ENCODE data around the gene RAB4B.
A peak's percentile ranks its signal among the peaks of the same experiment; 100 is the strongest.
"Not testable (repeated sequence)": the region's sequence is repeated elsewhere in the genome, so short reads cannot be mapped to it uniquely, and the experiment has no call there.

Gene RAB4B

GRCh38 chr19:40777937-40778705 lies at the start of gene RAB4B:
RAB4B (plus strand) TSS chr19:40778247; CDS start chr19:40778376, 129 bp downstream.
- peak; percentile 99 for DNase-seq

- DNase-seq, result not testable (repeated sequence)
Observed at GRCh38 chr19:40730065-40730464, 48.0 kb upstream of the RAB4B start.

GRCh38 chr19:40732304-40732703 lies 45.7 kb upstream of the RAB4B start:
- DNase-seq, result not testable (repeated sequence)

DNA sequence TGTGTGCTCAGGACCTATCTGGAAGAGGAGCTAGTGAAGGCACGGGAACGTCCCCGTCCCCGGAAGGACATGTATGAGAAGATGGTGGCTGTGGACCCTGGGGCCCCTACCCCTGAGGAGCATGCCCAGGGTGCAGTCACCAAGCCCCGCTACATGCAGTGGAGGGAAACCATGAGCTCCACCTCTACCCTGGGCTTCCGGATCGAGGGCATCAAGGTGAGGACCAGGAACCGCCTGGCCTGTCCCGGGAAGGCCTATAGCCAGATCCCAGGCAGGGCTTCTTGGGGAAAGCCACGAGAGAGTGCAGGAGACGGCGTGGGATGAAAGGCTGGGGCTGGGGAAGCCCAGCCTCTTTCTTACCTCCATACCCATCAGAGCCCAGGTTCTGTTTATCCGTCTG lies 44.9 kb upstream of the RAB4B start:
- DNase-seq, result no peak

GRCh38 chr19:40735013-40735771 lies 42.9 kb upstream of the RAB4B start:
- DNase-seq, result no peak

DNA sequence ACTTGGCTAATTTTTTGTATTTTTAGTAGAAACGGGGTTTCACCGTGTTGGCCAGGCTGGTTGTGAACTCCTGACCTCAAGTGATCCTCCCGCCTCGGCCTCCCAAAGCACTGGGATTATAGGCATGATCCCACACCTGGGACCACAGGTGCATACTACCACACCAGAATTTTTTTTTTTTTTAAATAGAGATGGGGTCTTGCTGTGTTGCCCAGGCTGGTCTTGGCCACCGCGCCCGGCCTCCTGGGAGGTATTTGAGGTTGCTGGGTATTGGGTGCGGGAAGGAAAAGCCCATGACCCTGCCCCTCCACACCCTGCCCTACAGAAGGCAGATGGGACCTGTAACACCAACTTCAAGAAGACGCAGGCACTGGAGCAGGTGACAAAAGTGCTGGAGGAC lies 41.4 kb upstream of the RAB4B start:
- no peak for DNase-seq

DNA sequence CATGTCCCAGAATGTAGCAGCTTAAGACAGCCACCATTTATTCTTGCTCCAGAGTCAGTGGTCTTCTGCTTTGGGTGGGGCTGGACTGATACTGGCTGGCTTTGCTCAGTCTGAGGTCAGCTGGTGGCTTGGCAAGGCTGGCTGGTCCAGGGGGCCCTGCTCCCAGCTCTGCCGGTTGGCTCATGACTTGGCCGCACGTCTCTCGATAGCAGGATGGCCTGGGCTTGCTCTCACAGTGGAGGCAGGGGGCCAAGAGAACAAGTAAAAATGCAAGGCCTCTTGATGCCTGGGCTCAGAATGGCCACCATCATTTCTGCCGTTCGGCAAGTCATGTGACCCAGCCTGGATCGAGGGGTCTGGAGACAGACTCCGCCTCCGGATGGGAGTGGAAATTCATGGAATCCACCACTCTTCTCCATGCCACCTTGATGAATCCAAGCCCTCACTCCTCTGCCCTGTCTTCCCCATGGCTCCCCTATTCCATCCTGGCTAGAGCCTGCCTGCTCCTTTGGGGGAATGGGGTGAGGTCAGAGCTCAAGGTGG lies 40.9 kb upstream of the RAB4B start:
- no peak for DNase-seq

DNA sequence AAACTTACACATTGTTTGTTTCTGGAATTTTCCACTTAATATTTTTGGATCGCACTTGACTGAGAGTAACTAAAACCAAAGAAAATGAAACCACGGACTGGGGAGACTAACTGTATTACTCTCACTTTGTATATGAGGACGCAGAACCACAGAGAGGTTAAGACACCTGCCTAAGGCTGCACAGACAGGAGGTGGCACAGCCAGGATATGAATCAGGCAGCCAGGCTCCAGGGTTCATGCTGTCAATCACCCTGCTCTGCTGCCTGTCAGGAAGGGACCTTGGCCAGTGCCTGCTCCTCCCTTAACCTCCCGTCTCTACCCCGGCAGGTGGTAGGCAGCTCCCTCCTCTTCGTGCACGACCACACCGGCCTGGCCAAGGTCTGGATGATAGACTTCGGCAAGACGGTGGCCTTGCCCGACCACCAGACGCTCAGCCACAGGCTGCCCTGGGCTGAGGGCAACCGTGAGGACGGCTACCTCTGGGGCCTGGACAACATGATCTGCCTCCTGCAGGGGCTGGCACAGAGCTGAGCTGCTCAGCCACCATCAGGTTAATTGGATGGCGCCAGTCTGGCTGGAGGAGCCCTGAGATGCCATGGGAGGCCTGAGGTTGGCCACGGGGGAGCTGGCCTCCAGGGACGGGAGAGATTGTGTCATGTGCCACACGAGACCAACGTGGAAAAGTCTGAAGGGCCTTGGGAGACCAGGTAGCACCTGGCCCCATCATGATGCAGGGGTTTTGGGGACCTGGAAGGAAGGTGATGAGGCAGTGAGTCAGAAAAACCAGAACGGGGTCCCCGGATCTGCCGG lies 38.8 kb upstream of the RAB4B start:
- no peak for DNase-seq

GRCh38 chr19:40739871-40740703 lies 38.0 kb upstream of the RAB4B start:
- no peak for DNase-seq

DNA sequence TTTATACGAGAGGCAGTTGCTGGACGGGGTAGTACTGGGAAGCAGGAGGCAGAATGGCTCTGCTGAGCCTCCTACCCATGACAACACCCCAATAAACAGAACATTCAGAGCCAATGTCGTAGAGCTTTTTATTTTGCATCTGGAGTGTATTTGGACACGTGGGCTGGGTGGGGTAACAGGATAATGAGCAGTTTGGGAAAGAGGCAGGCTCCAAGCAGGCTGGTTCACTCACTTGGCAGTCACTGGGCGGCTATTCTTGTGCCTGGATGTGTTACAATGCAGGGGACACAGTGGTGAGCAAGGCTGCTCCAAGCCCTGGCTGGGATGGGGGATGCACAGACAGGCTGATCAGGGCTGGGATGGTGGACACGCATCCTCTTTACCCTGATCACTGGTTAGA lies 37.3 kb upstream of the RAB4B start:
- no peak for DNase-seq

DNA sequence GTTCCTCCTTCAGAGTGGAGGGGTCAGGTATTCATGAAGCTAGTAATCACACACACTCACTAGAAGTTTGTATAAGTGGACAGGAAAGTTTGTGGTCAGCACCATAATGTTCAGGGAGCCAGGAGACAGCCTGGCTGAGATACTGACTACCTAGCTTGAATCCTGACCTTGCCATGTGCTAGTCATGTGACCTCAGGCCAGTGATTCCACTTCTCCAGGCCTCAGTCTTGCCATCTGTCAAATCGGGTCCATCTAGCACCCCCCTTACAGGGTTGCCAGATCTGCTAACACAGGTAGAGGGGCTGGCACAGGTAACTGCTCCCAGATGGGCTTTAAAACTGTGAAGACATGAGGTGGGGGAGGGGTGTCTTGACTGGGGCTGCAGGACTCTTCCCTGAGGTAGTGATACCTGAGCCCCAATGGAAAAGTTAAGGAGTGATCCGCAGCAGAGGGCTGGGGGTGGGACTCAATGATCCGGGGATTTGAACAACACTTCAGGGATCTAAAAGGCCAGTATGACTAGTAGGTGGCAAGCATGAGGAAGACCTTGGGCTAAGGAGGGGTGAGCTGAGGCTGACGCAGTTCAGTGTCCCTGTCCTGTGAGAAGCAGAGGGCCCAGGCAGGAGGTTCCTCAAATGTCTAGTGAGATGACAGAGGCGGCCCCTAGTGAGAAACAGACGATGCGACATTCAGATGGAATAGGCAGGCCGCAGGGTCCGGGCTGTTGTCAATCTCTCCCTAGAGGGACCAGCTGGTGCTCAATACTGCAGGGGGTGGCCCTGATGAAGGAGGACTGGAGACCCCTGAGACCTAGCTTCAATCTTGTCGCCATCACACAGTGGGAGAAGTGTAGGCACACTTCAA lies 36.3 kb upstream of the RAB4B start:
- DNase-seq, result no peak

- DNase-seq, result no peak
Observed at GRCh38 chr19:40742477-40742876, 35.6 kb upstream of the RAB4B start.

GRCh38 chr19:40742886-40743285 lies 35.2 kb upstream of the RAB4B start:
- no peak for DNase-seq

DNA sequence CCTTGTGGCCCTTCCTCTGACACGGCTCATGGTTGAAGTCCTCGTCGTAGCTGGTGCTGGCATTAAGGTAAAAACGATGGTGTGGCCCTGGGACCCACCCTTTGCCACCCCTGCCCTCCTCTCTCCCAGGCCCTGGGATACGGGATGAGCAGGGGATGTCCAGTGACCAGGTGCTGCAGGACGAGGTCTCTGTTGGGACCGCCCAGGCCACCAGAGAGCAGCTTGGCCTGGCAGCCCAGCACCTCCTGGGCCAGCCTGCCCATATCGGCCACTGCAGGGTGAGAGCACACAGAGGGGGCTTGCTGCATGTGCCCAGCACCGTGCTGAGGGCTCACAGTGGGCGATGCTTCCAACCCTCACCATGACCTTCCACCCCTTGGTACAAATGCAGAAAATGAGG lies 34.1 kb upstream of the RAB4B start:
- DNase-seq, result no peak

- peak; percentile 66 for DNase-seq
Observed at GRCh38 chr19:40744554-40745401, 33.3 kb upstream of the RAB4B start.

- DNase-seq, result no peak
Observed at GRCh38 chr19:40745402-40745780, 32.7 kb upstream of the RAB4B start.

- DNase-seq, result no peak
Observed at GRCh38 chr19:40747536-40747935, 30.5 kb upstream of the RAB4B start.

GRCh38 chr19:40750058-40750873 lies 27.8 kb upstream of the RAB4B start, which contains the start of gene ACTMAP:
ACTMAP (minus strand) TSS chr19:40750477; CDS start chr19:40749803, 674 bp downstream.
- peak; percentile 99 for DNase-seq

DNA sequence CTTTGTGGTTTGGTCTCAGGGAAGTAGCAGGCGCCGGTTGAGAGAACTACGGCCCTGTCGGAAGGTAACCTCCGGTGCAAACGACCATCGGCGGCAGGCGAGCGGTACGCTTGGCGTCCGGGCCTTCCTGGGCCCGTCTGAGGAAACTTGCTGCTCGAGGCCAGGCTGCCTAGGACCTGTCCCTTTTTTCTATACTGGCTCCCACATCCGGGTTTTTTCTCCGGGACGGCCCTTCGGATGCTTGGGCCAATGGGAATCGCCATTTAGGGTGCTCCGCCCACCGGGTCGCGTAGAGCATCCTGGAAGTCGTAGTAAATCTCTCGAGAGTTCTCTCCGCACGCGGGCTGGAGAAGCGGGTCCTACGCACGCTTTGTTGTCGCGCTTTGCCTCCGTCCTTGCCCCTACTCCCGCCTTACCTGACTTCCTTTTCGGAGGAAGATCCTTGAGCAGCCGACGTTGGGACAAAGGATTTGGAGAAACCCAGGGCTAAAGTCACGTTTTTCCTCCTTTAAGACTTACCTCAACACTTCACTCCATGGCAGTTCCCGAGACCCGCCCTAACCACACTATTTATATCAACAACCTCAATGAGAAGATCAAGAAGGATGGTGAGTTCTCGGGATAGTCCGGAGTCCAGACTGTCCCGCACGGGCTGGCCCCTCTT lies 27.0 kb upstream of the RAB4B start, which contains the start of gene SNRPA:
Gene SNRPA (plus strand): TSS at position 330 of the 664 bp plus-strand sequence. CDS start 206 bp downstream, at position 536.
- DNase-seq, result no peak
